Fibroblast of gingiva (primary cell): Measurements from ENCODE around the gene ZNF207.
"Not testable (repeated sequence)": the region's sequence is repeated elsewhere in the genome, so short reads cannot be mapped to it uniquely, and the experiment has no call there.

Experiments
- DNase-seq: peaks from one replicate; pipeline ENCODE4 v3.0.0-alpha.2; 2011; ENCODE audit warnings: low read depth

ZNF207 gene

DNA sequence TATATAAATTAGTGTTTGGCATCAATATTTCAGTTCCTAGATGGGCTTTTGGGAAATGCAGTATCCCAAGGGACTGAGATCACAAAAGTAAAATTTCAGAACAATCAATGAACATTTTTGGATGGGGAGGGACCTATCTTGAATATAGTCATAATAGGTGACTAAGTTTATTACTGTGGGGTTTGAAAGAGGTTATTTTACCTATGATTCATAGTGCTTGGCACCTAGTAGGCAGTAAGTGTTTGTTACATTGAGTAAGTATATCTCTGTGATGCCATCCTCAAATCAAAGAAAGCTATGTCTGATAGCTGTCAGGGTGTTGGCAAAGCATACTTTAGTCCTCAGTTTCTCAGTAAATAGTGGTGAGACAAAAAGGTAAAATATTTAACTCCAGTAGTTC lies 36.9 kb downstream of the ZNF207 start:
- DNase-seq: no peak

GRCh38 chr17:32388128-32388527 lies 38.2 kb downstream of the ZNF207 start:
- not testable (repeated sequence) for DNase-seq

DNA sequence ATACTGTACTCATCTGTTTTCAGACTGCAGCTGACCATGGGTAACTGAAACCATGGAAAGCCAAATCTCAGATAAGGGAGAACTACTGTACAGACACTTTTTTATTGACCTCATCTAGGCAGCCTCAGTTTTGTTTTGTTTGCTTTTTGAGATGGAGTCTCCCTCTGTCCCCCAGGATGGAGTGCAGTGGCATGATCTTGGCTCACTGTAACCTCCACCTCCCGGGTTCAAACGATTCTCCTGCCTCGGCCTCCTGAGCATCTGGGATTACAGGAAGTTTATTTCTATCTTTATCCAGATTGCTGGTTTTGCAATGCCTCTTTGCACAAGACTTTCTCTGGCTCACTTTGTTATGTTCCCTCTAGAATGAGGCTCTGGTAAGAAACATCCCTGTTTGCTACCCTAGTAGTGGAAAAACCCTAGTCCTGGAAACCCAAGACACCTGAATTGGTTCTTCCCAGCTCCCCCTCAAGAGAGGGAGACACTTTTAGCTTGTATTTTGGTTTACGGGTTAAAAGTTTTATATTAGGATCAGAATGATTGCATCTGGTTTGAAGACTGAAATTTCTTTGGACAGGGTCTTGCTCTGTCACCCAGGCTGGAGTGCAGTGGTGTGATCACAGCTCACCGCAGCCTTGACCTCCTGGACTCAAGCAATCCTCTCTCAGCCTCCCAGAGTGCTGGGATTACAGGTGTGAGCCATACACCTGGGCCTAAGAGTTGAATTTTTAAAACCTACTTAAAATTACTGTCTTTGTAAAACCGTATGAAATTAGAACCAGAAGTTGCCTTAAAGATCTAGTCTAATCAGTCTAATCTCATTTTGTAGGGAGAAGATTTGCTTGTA lies 38.9 kb downstream of the ZNF207 start:
- DNase-seq: peak; percentile 20

DNA sequence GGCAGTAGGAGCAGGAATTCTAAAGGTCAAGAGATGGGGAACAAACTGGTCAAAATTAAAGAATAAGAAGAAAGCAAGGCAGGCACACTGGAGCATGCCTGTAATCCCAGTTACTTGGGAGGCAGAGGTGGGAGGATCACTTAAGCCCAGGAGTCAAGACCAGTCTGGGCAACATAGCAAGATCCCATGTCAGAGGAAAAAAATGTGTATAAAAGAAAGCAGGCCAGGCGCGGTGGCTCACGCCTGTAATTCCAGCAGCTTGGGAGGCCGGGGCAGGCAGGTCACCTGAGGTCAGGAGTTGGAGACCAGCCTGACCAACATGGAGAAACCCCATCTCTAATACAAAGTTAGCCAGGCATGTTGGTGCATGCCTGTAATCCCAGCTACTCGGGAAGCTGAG lies 43.9 kb downstream of the ZNF207 start:
- DNase-seq: no peak

DNA sequence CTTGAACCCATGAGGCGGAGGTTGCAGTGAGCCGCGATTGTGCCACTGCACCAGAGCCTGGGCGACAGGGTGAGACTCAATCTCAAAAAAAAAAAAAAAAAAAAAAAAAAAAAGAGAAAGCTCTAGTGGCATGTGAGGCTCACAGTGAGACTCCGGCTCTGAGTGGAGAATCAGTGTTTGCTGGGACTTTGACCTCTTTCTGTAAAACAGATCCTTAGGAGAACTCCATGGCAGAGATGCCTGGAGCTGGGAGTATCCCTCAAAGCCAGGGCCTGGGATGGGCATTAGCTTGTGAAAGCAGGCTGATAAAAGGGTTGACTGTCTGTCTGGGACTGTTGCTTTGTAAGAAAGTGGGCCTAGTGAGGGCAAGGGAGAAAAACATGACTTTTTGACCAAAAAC lies 46.4 kb downstream of the ZNF207 start:
- no peak for DNase-seq

GRCh38 chr17:32398946-32399345 lies 49.0 kb downstream of the ZNF207 start:
- no peak for DNase-seq

DNA sequence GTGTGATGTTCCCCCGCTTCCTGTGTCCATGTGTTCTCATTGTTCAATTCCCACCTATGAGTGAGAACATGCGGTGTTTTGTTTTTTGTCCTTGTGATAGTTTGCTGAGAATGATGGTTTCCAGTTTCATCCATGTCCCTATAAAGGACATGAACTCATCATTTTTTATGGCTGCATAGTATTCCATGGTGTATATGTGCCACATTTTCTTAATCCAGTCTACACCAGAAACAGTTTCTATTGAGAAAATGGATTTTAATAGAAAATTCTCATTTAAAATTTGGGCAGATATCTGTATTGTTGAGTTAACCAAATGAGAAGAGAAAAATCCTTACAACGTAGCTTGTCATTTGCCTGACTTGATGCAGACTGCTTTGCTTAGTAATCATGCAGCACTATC lies 60.1 kb downstream of the ZNF207 start:
- not testable (repeated sequence) for DNase-seq

GRCh38 chr17:32426894-32427293 lies 76.9 kb downstream of the ZNF207 start:
- DNase-seq: no peak

DNA sequence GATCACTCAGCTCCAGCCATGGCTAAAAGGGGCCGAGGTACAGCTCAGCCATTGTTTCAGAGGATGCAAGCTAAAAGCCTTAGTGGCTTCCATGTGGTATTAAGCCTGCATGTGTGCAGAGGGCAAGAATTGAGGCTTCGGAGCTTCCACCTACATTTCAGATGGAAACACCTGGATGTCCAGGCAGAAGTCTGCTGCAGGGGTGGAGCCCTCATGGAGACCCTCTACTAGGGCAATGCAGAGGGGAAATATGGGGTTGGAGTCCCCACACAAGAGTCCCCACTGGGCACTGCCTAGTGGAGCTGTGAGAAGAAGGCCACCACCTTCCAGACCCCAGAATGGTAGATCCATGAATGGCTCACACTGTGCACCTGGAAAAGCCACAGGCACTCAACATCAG lies 79.6 kb downstream of the ZNF207 start:
- no peak for DNase-seq
